Measurements from ENCODE around the gene TLCD3B. TPM values are rescaled to one million over a fixed set of nuclear protein-coding genes. Genes with fewer than 3 reads are reported as not detected.
"Not testable (repeated sequence)": the region's sequence is repeated elsewhere in the genome, so short reads cannot be mapped to it uniquely, and the experiment has no call there.

The TLCD3B gene
- total RNA-seq, 4 donors from 2014 or later, result not detected

DNA sequence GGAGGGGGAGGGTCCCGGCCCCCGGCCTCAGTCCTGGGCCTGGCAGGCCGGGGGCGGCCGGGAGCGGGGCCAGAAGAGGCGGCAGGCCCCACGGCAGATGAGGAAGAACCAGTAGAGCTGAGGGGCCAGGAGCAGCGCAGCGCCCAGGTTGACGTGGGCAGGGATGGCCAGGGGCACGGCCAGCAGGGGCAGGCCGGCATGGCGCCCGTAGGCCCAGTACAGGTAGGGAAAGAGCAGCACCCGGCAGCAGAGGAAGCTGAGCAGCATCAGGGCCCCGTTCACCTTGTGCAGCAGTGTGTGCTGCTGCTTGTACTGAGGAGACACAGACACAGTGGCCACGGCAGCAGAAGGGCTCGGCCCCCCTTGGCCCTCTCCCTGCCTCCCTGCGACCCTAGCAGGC is 5.9 kb downstream of the TLCD3B start:
- WGBS, 2 donors, result 63 to 65% methylated on average over 20 of the region's 20 CpGs
- Histone ChIP-seq H3K27ac (no peak overlapping the region), H3K4me1 (peaks cover 0 to 9% (median 8%) of the 10 kb centered on the region in 4 donors), H3K4me3 (no peak overlapping the region), H3K9me3 (no peaks in the 10 kb centered on the region), H3K27me3 (peaks cover 0 to 50% of the 10 kb centered on the region in 2 donors), H3K36me3 (no peaks in the 10 kb centered on the region)
- no peak for DNase-seq (ENCODE audit: low spot score in 2 of 2)
- TF ChIP-seq POLR2A (IDR thresholded peaks at IDR 0.05), result no peak
- TF ChIP-seq, protein P1, sequence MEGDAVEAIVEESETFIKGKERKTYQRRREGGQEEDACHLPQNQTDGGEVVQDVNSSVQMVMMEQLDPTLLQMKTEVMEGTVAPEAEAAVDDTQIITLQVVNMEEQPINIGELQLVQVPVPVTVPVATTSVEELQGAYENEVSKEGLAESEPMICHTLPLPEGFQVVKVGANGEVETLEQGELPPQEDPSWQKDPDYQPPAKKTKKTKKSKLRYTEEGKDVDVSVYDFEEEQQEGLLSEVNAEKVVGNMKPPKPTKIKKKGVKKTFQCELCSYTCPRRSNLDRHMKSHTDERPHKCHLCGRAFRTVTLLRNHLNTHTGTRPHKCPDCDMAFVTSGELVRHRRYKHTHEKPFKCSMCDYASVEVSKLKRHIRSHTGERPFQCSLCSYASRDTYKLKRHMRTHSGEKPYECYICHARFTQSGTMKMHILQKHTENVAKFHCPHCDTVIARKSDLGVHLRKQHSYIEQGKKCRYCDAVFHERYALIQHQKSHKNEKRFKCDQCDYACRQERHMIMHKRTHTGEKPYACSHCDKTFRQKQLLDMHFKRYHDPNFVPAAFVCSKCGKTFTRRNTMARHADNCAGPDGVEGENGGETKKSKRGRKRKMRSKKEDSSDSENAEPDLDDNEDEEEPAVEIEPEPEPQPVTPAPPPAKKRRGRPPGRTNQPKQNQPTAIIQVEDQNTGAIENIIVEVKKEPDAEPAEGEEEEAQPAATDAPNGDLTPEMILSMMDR (IDR thresholded peaks at IDR 0.05), result no peak
- TF ChIP-seq EP300 (IDR thresholded peaks at IDR 0.05), result no peak

DNA sequence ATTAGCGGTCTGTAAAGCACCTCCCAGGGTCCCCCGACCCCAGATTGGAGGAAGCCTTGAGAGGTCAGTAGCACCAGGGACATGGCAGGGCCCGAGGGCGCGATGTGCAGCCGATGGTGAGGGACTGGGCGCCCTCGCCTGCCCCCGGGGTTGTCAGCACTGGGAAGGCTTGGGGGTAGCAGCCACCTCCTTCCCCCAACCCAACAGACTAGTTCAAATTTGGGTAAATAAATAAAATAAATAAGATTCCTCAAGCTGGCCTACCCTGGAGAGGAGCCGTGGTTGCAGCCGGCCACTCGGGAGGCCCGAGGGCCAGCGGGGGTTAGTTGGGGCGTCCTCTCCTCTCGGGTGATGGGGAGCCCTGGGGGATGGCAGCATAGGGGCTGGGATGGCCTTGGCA is 6.6 kb downstream of the TLCD3B start:
- TF ChIP-seq POLR2A (IDR thresholded peaks at IDR 0.05), result no peak
- TF ChIP-seq, protein P1 (IDR thresholded peaks at IDR 0.05), result no peak
- no peak for TF ChIP-seq EP300 (IDR thresholded peaks at IDR 0.05)
- H3K9me3 ChIP-seq, result no peaks in the 10 kb centered on the region
- peaks cover 0 to 43% of the 10 kb centered on the region in 2 donors for H3K27me3 ChIP-seq
- H3K4me1 ChIP-seq, result peaks cover 0 to 9% (median 8%) of the 10 kb centered on the region in 4 donors
- no peak for DNase-seq (ENCODE audit: low spot score in 2 of 2)
- no peaks in the 10 kb centered on the region for H3K36me3 ChIP-seq
- H3K27ac ChIP-seq, result no peak overlapping the region
- 65 to 74% methylated on average over 16 of the region's 16 CpGs for WGBS, 2 donors
- H3K4me3 ChIP-seq, result no peak overlapping the region

- Histone ChIP-seq H3K4me3 (no peak overlapping the region), H3K27me3 (peaks cover 0 to 35% of the 10 kb centered on the region in 2 donors), H3K9me3 (no peaks in the 10 kb centered on the region), H3K27ac (no peak overlapping the region), H3K4me1 (peaks cover 0 to 9% (median 8%) of the 10 kb centered on the region in 4 donors), H3K36me3 (no peaks in the 10 kb centered on the region)
- WGBS, 2 donors, result 83 to 84% methylated on average over 9 to 11 of the region's 11 CpGs
- no peak for DNase-seq (ENCODE audit: low spot score in 2 of 2)
- TF ChIP-seq, protein P1 (IDR thresholded peaks at IDR 0.05), result no peak
Measured at GRCh38 chr16:30023586-30023985, 7.5 kb downstream of the TLCD3B start.

- H3K4me1 ChIP-seq, result peaks cover 0 to 9% (median 8%) of the 10 kb centered on the region in 4 donors
- no peaks in the 10 kb centered on the region for H3K36me3 ChIP-seq
- no peak for DNase-seq (ENCODE audit: low spot score in 2 of 2)
- H3K27ac ChIP-seq, result no peak within 1 kb of the TSS
- peaks cover 0 to 28% of the 10 kb centered on the region in 2 donors for H3K27me3 ChIP-seq
- no peaks in the 10 kb centered on the region for H3K9me3 ChIP-seq
- TF ChIP-seq EP300 (IDR thresholded peaks at IDR 0.05) (no peak), POLR2A (IDR thresholded peaks at IDR 0.05) (no peak)
- TF ChIP-seq, protein P1 (IDR thresholded peaks at IDR 0.05), result no peak
- no peak within 1 kb of the TSS for H3K4me3 ChIP-seq
- WGBS, 2 donors, result 89 to 92% methylated on average over 6 of the region's 6 CpGs
Measured at GRCh38 chr16:30022887-30023286, 8.2 kb downstream of the TLCD3B start, which contains the start of gene C16orf92. TSS of gene C16orf92 (plus strand) at chr16:30023198. CDS start at chr16:30023341, 143 bp downstream.

- Histone ChIP-seq H3K9me3 (no peaks in the 10 kb centered on the region), H3K4me1 (peaks cover 0 to 9% (median 8%) of the 10 kb centered on the region in 4 donors), H3K27me3 (no peaks in the 10 kb centered on the region), H3K36me3 (no peaks in the 10 kb centered on the region), H3K27ac (no peak overlapping the region), H3K4me3 (no peak overlapping the region)
- DNase-seq (ENCODE audit: low spot score in 2 of 2), result no peak
- TF ChIP-seq, protein P1 (IDR thresholded peaks at IDR 0.05), result no peak
- TF ChIP-seq POLR2A (IDR thresholded peaks at IDR 0.05), result no peak
- TF ChIP-seq EP300 (IDR thresholded peaks at IDR 0.05), result no peak
- WGBS, 2 donors, result 76 to 80% methylated on average over 4 of the region's 4 CpGs
Measured at GRCh38 chr16:30018731-30019158, 12.3 kb downstream of the TLCD3B start.

GRCh38 chr16:30017937-30018336 is 13.1 kb downstream of the TLCD3B start:
- not testable (repeated sequence) for H3K36me3 ChIP-seq; H3K27ac ChIP-seq; H3K4me3 ChIP-seq; H3K9me3 ChIP-seq; DNase-seq (ENCODE audit: low spot score in 2 of 2); H3K4me1 ChIP-seq; H3K27me3 ChIP-seq
- WGBS, 2 donors, result 88 to 95% methylated on average over 4 of the region's 4 CpGs

All from tibial nerve (tissue), 4 donors.